HG03469 (cell line): Measurements from ENCODE around the gene GAPDHS.

ENCODE experiments used
- ATAC-seq: cut with Tn5 transposase; IDR thresholded peaks from one replicate; pipeline ENCODE4 v1.9.1; 2021; ENCODE audit warnings: mild to moderate bottlenecking, moderate library complexity, moderate number of reproducible peaks; ENCODE audit not compliant: unreplicated experiment

GAPDHS gene

DNA sequence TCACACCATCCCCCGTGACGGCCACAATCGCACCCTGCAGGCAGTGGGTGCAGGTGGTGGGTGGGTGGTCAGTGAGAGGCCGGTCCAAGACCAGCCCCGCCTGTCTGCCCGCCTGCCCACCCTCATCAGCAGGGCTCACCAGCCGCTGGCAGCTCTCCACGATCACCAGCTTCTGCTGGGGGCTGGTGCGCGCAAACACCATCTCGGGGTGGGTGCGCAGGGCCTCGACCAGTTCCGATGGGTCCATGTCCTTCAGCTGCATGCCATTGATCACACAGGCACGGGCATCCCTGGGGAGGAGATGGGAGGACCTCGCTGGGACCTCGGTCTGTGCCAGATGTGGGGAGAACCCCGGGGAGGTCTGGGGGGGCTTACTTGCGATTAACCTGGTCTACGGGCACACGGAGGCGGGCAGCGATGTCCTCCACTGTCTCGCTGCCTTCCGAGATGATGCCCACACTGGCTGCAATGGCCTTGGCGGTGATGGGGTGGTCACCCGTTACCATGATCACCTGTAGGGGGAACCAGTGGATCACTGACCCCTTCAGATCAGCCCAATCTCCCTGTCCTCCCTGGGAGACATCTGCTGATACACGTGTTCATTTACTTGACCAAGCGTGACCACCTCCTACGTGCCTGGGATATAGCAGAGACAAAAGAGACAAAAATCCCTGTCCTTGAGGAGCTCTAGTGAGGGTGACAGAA is 22.2 kb downstream of the GAPDHS start:
- no peak for ATAC-seq

DNA sequence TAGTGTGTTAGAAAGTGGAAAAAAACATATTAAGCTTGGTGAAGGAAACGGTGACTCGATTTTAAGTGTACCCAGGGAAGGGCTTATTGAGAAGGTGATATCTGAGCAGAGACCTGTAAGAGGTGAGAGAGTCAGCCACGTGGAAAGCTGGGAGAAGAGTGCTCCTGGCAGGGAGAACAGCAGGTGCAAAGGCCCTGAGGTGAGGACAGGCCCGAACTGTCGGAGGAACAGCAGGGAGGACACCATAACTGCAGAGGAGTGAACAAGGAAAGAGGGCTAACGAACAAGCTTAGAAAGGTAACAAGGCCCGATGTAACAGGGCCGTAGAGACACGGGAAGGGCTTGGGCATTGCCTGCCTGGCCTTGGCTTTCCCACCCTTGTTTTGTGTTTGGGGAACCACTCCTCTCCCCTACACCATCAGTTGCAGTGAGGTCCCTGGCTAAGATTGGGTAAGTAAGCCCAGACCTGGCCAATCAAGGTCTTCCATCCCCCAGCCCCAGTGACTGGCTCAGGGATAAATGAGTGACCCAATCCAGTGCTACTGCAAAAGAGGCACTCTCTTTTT is 22.9 kb downstream of the GAPDHS start:
- no peak for ATAC-seq

DNA sequence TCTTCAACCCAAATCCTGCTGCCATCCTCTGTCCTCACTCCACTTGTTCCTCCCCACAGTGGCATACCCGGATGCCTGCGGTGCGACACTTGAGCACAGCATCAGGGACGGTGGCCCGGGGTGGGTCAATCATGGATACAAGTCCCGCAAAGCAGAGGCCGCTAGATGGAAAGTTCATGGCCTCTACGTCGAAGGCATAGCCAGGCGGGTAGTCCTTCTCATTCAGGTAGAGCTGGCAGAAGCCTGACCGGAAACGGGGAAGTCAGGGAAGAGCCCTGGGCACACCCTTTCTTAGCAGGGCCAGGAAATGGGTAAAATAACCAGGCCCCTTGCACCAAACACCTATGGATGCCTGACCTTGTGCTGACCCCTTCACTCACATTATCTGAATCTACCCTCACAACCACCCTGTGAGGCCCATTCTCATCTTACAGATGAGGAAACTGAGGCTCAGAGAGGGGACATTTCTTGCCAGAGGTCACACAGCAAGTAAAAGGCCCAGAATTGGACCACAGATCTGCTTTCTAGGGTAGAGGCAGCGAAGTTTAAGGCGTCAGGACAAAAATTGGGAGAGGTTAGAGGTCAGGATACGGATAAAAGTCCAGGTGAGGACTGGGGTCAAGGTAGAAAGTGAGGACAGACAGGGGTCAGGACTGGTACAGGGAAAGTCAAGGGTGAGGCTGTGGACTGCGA is 23.7 kb downstream of the GAPDHS start:
- no peak for ATAC-seq

DNA sequence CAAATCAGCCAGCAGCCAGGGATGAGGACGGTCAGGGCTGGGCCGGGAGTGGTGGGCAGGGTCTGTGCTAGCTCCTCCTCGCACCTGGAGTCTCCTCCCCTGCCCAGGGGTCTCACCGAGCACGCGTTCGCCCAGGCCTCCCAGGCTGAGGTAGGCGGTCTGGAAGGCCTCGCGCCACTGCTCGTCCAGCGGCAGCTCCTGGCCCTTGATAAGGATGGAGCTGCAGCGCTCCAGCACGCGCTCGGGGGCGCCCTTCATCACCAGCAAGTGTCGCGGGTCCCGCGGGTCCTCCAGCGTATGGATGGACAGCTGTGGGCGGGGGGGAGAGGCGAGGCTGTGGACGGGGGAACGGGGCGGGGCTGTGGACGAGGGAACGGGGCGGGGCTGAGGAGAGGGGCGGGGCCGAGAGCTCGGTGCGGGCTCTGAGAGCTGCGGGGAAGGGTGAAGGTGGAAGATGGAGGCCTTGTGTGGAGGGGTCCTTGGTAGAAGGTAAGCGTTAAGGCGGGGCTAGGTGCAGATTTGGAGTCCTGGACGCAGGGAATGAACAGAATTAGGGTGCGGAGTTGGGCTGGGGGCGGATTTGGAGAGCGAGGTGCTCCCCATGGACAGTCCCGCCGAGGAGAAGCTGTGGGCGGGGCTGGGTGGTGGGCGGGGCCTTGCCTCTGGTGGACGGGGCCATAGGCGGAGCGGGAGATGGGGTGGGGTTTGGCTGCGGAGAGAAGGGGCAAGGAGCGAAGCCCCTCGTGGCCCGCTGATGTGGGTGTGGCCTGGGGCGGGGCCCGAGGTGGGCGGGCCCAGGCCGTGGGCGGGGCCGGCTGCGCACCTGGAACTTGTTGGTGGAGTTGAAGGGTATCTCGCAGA is 24.5 kb downstream of the GAPDHS start:
- ATAC-seq = no peak

DNA sequence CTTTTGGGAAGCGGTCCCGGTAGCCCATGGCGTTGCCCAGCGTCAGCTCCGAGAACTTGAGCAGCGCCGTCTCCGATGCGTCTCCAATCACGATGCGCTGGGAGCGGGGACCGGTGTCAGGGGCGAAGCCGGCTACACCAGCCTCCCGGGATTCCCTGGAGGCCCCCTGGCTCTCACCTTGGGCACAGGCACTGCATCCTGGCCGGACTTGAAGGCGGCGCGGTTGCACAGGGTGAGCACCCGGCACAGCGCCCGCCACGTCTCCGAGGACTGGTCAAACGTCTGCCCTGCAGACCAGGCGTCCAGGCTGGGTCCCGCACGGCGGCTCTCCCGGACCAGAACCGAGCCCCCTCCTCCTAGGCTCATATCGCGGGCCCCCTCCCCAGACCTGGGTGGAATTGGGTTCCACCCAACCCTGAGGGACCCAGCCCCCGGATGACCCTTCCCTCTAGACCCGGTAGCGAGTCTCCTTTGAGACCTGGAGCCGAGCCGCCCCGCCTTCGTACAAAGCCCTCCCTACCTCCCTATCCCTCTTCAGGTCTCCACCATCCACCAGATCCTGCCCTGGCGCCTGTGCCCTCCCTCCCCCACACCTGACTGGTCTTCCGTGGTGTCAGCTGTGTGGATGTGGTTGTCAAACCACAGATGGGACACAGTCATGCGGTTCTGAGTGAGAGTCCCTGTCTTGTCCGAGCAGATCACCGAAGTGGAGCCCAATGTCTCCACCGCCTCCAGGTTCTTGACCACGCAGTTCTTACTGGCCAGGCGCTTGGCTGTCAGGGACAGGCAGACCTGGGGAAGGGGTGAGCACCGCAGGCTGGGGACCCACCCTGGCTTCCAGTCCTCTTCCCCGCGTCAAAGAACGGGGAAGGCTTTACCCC is 25.4 kb downstream of the GAPDHS start:
- no peak for ATAC-seq

DNA sequence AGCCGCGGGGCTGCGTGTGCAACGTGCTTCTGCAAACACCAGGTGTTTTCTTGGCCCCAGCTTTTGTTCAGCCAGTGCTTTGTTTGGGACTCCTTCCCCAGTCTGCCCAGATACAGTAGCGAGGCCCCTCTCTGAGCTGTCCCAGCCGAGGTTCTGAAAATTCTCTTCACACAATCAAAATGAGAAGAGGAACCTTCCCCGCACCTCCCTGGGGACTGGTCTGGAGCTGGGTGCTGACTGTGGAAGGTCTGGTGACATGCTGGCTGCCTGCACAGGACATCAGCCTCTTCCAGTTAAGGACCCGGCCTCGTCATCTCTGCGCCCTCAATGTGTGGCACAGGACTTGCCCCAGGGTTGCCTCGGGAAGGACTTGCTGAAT is 26.0 kb downstream of the GAPDHS start:
- no peak for ATAC-seq

DNA sequence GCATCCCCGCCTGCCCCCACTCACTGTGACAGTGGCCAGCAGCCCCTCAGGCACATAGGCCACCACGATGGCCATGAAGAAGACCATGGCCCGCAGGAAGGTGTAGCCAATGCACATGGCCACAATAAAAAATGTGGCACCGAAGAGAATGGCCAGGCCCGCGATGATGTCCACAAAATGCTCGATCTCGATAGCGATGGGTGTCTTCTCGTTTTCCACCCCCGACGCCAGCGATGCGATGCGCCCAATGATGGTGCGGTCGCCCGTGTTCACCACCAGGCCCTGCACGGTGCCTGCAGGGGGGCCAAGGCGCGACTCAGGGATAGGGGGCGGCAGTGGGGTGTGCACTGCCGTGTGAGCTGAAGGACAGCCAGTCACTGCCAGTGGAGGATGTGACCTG is 26.5 kb downstream of the GAPDHS start:
- ATAC-seq = no peak

DNA sequence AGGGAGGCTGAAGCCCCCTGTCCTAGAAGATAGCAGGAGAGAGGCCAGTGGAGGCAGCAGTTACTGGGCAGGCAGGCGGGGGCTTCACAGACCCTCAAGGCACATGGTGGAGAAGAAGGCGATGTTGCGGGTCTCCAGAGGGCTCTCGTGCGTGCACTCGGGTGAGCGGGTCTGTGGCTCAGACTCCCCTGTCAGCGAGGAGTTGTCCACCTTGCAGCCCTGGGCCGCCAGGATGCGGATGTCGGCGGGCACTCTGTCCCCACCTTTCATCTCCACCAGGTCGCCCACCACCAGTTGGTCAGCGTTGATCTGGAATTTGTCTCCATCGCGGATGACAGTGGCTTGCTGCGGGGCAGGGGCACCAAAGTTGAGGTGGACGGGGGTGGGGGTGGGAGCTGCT is 27.0 kb downstream of the GAPDHS start:
- no peak for ATAC-seq

DNA sequence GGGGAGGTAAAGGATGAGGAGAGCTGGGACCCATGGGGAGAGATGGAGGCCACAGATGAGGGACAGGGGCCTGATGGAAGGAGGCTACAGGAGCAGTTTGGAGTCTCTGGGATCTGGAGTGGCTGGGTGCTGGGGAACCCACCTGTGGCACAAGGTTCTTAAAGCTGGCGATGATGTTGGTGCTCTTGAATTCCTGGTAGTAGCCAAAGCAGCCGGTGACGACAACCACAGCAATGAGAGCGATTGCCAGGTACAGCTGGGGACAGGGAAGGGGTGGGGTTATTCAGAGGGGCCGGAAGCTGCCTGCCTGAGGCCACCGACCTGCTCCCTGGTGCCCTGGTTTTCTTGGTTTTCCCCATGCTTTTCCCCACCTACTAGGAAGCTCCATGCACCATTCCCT is 27.4 kb downstream of the GAPDHS start:
- no peak for ATAC-seq

DNA sequence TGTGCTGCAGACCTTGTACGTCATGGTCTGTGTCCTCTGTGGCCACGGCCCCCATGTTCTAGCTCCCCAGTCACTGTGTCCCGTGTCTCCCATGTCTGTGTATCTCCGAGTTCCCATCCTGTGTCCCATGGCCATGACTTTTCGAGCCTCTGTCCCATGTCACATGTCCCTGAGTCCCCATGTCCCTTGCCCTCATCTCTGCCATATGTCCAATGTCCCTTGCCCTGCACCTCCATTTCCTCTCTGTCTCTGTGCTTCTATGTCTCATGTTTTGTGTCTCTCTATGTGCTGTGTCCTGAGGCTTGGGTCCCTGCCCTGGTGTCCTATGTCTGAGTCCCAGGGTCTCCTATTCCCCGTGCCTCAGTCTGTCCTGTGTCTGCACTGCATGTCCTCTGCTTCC is 28.2 kb downstream of the GAPDHS start:
- ATAC-seq = no peak

DNA sequence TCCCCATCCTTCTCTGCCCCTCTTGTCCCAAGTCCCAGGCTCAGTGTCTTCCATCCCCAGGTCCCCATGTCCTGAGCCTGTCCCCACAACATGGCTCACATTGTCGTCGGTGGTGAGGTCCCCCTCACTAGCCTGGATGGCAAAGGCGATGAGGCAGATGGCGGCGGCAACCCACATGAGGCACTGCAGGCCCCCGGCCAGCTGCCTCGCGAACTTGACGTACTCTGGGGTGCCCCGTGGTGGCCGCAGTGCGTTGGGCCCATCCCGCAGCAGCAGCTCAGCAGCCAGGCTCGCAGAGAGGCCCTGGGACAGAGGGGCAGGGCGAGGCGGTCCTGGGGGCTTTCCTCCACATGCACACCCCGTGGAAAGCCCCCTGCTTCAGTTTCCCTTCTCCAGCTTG is 29.1 kb downstream of the GAPDHS start:
- no peak for ATAC-seq

DNA sequence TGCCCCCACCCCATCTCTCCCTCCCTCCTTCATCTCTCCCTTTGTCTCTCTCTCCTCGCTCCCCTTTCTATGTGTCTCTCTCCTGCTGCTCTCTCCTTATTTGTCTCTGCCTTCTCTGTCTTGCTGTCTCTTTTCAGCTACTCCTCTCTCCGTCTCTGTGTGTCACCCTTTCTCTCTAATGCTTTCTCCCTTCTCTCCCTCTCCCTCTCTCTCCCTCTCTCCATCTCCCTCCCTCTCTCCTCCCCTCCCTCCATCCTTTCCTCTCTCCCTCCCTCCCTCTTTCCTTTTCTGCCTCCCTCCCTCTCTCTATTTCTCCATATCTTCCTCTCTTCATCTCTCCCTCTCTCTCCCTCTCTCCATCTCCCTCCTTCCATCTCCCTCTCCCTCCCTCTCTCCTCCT is 29.5 kb downstream of the GAPDHS start:
- no peak for ATAC-seq

DNA sequence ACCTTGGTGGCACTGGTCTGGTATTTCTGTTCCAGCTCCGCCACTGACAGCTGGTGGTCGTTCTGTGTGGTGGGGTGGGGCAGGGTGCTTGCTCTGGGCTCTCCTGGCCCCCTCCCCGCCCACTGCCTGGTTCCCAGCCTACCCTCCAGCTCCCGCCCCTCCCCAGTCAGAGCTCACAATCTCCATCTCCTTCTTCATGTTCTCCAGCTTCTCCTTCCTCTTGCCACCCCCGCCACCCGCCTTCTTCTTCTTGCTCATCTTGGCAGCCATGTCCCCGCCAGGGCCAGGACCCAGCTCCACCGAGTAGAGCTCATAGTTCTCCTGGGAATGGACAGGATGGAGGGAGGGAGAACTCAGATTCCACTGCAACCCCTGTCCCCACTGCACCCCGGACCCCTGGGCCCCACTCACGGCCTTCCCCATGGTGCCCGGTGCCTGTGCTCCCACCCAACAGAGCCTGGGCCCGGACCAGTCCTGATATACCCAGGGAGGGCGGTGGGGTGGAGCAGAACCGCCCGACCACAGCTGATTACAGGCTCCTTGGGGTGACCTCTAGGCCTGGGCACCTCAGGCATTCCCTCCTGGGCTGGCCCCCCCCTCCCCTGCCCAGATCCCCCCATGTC is 30.1 kb downstream of the GAPDHS start, which contains the start of gene ATP4A:
TSS of gene ATP4A (minus strand) at position 452 of the 623 bp plus-strand sequence. CDS start at position 423, 29 bp downstream.
- ATAC-seq = no peak

DNA sequence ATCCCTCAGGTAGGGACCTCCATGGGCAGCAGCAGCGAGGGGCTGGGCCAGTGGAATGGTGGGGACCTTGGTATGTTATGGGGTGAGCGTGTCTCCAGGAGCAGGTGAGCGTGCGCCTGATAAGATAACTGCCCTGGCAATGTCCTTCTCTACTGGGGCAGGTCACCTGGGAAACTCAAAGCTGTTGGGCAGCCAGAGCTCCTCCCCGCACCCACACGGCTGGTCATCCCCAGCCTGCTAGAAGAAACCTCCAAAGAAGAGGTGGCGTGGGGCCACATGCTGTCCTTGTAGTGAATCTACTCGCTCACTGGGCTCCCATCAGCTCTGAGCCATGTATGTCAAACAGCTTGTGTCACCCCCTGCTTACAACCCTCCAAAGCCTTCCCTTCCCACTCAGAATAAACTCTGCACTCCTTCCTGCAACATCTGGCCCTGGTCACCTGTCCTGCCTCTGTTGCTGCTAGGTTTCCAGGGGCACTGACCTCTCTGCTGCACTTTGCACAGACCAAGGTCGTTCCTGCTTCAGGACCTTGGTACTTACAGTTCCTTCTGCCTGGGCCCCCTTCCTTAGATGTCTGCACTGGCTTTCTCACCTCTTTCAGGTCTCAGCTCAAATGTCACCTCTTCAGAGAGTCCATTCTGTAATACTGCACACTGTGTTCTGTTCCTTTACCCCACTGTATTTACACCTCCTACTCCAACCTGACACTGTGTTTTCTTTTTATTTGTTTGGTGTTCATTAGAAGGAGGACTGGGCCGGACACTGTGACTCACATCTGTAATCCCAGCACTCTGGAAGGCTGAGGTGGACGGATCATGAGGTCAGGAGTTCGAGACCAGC is 32.0 kb downstream of the GAPDHS start:
- ATAC-seq = no peak

DNA sequence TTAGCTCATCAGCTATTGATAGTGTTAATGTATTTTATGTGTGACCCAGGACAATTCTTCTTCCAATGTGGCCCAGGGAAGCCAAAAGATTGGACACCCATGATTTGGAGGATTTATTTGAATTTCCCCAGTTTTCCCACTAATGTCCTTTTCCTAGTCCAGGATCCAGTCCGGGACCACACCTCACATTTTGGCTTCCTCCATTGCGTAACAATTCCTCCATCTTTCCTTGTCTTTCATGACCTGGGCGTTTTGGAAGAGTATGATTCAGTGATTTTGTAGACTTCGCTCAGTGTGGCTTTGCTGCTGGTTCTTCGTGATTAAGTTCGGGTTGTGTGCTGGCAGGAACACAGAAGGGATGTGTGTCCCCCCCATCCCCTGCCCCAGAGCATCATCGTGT is 33.5 kb downstream of the GAPDHS start:
- no peak for ATAC-seq

DNA sequence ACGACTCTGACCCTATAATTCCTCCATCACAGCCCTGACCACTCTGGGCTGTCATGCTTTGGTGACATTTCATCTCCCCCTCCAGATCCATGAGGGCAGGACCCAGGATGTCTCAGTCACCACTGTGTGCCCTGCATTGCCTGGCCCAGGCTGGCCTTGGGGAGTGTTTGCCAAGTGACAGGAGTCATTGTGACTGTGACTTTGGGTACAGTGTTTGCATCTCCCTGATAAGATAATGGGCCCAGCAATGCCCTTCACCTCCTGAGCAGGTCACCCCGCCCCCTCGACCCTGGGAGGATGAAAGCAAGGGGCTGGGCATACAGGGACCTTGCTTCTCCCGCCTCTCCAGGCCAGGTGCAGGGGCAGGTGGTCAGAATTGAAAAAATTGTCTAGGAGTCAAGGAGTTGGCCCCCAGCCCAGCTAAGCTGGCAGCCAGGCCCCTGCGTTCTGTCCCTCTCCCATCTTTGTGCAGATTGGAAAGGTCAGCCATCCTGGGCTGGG is 36.1 kb downstream of the GAPDHS start:
- no peak for ATAC-seq

DNA sequence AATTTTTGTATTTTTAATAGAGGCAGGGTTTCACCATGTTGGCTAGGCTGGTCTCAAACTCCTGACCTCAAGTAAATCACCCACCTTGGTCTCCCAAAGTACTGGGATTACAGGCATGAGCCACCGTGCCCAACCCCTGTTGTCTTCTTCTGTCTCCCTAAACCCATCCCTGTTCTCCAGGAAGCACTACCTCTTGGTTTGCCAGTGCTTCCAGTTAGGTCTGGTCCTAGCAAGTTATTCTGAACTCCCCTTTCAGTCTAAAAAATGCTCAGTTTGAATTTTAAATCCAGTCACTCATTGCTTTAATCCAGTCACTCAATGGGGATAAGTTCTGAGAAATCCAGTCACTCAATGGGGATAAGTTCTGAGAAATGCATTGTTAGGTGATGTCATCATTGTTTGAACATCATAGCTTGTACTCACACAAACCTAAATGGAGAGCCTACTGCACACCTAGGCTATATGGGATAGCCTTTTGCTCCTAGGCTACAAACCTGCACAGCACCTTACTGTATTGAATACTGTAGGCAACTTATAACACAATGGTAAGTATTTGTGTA is 38.2 kb downstream of the GAPDHS start:
- no peak for ATAC-seq

DNA sequence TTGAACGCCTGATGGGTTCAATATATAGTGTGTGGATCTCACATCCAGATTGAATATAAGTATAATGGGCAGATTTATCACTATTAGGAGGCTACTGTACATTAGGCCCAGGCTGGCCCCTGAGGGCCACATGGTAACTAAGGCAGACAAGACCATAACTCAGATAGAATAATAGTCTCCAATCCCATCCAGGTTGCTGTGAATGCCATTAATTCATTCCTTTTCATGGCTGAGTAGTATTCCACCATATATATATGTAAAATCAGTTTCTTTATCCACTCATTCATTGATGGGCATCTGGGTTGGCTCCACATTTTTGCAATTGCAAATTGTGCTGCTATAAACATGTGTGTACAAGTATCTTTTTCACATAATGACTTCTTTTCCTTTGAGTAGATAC is 44.7 kb downstream of the GAPDHS start:
- ATAC-seq = no peak

DNA sequence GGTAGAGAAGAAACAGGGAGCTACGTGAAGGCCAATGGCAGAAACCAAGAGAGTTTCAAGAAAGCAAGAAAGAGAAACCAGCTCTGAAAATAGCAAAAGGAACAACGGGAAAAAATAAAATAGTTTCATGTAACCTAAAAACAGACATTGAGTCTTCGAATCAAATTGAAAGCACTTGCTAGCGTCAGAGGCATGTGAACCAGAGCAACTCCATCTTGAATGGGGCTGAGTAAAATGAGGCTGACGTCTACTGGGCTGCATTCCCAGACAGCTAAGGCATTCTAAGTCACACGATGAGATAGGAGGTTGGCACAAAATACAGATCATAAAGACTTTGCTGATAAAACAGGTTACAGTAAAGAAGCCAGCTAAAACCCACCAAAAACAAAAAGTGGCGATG is 45.5 kb downstream of the GAPDHS start:
- no peak for ATAC-seq
